Islet precursor cell (in vitro differentiated cells): Measurements from ENCODE around the gene TNFRSF18.
A peak's percentile ranks its signal among the peaks of the same experiment; 100 is the strongest.
"Not testable (repeated sequence)": the region's sequence is repeated elsewhere in the genome, so short reads cannot be mapped to it uniquely, and the experiment has no call there.

ENCODE experiments used
- DNase-seq: peaks from one replicate; pipeline ENCODE4 v3.0.0-alpha.2; 2018

Gene TNFRSF18

DNA sequence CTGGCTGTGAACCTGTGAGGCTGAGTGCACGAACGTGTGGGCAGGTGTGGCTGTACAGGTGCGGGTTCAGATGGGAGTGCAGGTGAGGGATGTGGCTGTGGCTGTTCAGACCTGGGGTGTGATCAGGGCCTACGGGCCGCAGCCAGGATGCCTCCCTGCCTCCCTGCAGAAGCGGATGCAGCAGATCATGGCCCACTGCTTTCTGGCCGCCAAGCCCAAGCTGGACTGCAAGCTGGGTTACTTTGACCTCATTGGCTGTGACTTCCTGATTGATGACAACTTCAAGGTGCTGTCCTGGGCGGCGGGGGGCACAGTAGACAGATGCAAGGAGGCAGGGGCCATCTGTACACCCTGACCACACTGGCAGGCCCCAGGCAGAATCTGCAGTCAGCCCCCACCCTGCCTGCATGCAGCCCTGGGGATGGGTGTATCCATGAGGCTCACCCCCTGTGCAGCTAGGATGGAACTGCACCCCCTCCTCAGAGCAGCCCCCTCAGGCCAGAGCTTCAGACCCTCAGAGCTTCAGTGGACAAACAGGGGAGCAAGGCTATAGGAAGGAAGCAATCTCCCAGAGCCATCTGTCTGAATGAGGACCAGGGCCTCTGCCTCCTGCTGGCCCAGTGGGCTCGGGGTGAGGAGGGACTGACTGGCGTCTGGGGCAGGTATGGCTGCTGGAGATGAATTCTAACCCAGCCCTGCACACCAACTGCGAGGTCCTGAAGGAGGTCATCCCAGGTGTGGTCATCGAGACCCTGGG, 9.8 kb downstream of the TNFRSF18 start:
- DNase-seq = no peak

DNA sequence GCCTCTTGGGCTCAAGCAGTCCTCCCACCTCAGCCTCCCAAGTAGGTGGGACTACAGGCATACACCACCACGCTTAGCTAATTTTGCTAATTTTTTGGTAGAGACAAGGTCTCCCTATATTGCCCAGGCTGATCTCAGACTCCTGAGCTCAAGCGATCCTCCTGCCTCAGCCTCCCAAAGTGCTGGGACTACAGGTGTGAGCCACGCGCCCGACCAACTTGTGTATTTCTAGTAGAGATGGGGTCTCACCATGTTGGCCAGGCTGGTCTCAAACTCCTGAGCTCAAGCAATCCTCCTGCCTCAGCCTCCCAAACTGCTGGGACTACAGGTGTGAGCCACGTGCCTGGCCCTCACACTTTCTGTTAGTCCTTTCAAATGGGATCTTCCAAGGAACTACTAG, 10.7 kb downstream of the TNFRSF18 start:
- not testable (repeated sequence) for DNase-seq

DNA sequence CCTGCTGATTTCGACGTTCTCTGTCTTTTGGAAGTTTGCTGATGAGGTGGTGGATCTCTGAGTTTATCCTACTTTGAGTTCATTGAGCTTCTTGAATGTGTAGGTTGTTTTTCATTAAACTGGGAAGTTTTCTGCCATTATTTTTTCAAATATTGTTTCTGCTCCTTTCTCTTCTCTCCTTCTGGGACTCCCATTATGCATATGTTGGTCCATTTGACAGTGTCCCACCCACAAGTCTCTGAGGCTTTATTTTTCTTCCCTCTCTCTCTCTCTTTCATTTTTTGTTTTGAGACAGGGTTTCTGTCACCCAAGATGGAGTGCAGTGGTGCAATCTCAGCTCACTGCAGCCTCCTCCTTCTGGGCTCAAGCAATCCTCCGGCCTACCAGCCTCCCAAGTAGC, 11.7 kb downstream of the TNFRSF18 start:
- no peak for DNase-seq

DNA sequence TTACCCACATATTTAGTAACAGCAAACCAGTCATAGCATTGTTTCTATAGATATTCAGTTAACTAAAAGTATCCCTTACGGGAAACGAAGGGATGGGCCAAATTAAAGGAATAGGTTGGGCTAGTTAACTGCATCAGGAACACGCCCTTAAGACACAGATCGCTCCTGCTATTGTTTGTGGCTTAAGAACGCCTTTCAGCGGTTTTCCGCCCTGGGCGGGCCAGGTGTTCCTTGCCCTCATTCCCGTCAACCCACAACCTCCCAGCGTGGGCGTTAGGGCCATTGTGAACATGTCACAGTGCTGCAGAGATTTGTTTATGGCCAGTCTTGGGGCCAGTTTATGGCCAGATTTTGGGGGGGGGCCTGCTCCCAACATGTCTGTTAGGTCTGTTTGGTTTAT, 14.7 kb downstream of the TNFRSF18 start:
- no peak for DNase-seq

DNA sequence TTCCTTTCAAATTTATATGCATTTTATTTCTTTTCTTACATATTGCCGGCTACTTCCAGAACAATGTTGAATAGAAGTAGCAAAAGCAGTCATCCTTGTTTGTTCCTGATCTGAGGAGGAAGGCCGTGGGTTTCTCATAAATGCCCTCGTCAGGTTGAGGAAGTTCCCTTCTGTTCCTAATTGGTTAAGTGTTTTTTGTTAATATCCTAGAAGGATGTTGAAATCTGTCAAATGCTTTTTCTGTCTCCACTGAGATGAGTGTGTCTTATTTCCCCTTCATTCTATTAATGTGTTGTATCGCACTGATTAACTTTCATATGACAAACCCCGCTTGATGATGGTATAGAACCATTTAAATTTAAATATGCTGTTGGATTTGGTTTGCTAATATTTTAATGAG, 17.3 kb downstream of the TNFRSF18 start:
- no peak for DNase-seq

DNA sequence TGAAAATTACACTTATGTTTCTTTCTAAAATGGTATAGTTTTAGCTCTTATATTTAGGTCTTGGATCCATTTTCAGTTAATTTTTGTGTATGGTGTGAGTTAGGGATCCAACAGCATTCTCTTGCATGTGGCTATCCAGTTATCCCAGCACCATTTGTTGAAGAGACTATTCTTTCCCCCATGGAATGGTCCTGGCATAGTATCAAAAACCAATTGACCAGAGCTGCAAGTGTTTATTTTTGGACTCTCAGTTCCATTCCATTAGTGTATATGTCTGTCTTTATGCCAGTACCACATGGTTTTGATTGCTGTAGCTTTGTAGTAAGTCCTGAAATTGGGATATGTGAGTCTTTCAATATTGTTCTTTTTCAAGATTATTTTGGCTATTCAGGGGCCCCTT, 18.5 kb downstream of the TNFRSF18 start:
- DNase-seq = no peak

DNA sequence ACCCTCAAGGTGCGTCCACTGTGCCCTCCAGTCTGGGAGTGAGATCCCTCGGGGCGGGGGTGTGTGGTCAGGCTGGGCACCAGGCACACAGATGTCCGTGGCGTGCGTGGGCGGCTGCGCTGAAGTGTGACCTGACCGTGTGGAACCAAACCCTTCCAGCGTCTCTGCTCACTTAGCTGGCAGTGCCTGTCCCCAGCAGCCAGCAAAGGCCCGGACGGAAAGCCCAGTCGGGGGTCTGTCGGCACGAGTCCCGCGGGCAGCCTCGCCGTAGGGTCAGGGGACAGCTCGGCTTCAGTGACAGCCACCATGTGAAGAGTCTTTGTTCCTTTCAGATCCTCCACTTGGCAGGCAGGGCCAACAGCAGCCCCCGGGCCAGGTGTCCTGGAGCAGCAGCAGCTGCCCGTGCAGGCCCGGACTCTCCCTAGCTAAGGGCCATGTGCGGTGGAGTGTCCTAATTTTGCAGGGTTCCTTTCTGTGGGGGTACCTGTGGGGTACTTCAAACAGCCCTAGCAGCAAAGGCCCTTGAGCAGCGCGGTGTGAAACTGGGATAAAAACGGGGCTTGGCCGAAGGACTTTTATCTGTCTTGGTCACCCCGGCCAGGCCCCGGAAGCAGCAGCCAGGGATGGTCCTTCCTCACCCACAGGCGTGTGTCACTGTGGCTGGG, 21.2 kb downstream of the TNFRSF18 start:
- no peak for DNase-seq

DNA sequence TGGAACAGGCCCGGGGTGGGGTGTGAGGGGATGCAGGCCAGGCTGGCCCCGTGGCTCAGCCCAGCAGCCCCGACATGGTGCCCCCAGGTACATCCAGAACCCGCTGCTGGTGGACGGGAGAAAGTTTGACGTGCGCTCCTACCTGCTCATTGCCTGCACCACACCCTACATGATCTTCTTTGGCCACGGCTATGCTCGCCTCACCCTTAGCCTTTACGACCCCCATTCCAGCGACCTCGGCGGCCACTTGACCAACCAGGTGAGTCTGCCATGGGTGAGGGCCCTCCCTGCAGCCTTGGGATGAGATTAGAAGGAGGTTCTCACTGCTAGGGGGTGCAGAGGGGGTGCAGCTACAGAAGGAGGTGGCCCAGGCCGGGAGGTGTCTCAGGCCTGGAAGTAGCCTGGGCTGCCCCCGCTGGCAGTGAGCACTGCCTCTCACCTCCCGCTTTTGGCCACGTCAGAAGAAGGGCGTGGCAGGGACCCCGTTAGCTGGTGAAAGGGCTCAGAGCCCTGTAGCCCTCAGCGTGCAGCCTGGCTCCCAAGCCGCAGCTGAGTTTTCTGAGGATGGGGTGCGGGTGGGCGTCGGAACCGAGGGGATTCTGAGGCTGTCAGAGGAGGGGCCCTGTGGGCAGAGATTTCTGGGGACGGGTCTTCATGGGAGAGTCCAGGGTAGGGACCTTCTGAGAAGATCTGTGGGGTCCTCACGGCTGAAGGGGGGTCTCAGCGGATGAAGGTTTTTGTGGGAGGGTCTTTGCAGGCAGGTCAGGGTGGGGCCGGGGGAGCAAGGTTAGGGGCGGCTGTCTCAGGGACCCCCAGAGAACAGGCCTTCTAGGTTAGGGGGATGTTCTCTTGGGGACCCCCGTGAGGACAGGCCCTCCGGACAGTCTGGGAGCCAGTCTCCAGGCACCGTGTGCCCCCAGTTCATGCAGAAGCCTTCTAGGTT, 22.3 kb downstream of the TNFRSF18 start:
- DNase-seq = no peak

DNA sequence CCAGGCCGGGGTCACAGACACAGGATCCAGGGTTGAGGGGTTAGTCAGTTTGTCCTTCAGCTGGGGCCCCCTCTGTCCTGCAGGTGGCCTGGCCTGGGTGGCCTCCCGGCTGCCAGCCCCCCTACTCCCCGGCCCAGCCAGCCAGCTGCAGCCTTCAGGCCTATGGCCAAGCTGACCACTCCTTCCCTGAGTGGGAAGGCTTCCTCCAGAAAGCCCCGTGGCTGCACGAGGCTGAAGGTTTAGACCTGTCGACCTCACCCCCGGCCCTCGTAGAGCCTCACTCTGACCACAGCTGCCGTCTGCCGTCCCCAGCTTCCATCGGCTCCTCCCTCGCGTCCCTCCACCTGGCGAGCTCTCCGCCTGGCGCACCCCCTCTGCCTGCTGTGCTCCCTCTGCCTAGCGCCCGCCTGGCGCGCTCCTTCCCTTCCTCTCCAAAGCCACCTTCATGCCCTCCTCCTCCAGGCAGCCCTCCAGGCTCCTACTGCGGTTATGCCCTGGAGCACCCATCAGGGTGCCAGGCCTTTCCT, 23.1 kb downstream of the TNFRSF18 start:
- DNase-seq = no peak

DNA sequence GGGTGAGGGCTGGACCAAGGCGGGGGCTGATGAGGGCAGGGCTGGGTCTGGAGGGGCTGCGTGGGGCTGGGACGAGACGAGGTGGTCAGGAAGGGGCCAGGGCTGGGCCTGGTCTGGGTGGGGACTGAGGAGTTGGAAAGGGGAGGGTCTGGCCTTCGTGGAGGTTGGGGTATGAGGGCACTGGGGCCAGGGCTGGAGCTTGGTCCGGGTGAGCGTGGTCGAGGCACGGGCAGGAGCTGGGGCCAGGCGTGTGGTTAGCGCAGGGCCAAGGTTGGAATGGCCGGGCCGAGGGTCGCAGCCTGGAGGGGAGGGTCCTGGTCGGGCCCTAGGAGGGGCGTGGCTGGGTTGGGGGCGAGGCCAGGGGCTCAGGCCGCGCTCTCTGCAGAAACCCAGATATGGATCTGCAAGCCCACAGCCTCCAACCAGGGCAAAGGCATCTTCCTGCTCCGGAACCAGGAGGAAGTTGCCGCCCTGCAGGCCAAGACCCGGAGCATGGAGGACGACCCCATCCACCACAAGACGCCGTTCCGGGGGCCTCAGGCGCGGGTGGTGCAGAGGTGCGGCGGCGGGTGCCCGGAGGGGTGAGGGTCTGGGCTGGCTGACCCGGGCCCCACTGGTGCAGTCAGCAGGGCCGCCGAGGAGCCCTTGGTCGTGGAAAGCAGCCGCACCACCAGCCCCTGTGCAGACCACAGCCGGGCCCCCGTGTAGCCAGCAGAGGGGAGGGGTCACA, 23.7 kb downstream of the TNFRSF18 start:
- DNase-seq = no peak

DNA sequence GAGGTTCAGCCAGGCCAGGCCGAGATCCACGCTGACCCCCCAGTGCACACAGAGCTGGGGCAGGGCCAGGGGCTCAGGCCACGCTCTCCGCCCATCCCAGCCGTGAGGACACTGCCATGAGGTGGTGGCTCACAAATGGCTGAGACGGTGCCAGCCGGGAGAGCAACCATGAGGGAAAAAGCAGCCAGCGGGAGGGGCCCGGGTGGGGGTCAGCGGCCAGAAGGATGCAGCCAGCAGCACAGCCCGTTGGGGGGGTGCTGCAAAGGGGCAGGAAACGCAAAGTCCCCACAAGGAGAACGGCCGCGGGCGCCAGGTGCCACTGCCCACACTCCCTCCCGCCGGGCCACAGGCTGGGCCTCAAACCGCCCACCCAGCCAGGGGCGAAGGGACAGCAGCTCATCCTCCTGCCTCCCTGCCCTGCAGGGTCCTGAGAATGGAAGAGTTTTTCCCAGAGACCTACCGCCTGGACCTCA, 24.4 kb downstream of the TNFRSF18 start:
- DNase-seq = no peak

DNA sequence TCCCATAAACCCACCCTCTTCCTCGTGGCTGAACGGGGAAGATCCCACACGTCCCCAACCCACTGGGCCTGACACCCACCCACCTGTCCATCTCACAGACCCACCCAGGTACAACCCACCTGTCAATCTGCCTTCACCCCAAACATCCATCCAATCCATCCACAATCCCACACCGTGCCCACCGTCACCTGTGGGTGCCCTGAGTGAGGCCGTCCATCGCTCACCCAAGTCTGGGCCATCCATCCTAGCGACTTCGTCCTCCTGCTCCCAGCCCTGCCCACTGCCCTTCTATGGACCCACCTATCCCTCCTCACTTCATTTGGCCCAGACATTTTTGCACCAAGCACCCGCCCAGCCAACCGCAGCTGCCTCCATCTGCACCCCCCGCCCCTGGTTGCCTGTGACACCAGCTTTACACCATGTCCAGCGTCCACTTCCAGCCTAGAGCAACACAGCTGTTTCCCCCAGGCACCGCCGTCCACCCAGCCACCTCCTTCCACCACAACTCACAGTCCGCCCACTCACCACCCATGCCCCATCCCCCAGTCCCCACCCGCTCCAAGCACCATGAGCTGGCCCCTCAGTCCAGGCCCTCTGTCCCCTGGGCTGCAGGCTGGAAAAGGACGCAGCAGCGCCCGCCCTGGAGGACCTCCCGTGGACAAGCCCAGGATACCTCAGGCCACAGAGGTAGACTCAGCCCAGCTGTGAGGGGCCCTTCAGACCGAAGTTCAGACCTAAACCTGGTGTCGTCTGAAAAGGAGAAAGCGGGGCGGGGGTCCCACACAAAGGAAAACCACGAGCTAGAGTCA, 25.1 kb downstream of the TNFRSF18 start:
- DNase-seq = no peak

DNA sequence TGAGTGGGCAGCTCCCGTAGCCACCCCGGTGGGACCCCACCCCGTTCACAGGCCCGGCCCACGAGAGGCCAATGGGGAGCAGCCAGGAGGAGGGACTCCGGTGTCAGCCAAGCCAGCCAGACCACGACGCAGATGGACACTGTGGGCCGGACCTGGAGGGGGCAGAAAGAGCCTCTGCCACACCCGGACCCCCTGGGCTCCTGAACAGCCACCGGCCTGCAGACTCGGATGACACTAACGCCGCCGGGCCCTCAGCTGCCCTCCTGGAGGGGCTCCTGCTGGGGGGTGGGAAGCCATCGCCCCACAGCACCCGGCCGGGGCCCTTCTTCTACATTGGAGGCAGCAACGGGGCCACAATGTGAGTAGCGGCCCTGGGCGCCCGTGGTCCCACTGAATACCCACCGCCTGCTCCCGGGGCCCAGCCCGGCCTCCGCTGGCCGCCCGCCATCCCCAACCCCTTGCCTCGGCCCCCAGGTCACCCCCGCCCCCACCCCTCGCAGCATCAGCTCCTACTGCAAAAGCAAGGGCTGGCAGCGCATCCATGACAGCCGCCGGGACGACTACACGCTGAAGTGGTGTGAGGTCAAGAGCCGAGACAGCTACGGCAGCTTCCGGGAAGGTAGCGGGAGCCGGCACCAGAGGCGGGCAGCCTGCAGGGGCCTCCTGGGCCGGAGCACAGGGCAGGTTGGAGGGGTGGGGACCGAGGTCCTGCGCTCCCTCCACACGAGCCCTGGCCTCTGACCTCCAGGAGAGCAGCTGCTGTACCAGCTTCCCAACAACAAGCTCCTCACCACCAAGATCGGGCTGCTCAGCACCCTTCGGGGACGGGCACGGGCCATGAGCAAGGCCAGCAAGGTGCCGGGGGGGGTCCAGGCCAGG, 26.2 kb downstream of the TNFRSF18 start:
- no peak for DNase-seq

DNA sequence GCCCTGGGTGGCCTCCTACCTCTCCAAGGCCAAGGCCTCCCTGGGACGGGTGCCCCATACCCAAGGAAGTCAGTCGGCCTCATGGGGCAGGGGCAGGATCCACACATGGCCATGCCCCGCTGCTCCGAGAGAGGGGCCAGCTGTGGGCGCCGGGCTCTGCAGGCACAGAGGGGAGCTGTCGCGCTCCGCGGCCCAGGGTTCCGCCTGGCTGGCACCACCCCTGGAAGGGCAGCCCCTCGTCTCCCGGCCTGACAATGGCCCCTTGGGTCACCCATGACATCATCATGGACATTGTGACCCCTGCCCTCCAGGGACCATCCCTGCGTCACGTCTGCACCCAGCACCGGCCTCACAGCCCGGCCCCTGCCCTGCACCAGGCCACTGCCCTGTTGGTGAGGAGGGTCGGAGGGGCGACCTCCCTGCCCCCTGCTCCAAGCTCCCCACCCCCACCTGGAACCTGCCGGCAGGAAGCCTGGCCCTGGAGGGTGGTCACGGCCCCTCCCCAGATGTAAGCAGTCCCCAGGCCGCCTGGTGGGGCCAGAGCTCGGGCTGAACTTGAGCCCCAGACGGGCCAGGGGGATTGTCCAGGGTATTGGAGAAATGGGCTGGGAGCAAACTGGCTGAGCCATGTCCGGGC, 26.9 kb downstream of the TNFRSF18 start:
- no peak for DNase-seq

DNA sequence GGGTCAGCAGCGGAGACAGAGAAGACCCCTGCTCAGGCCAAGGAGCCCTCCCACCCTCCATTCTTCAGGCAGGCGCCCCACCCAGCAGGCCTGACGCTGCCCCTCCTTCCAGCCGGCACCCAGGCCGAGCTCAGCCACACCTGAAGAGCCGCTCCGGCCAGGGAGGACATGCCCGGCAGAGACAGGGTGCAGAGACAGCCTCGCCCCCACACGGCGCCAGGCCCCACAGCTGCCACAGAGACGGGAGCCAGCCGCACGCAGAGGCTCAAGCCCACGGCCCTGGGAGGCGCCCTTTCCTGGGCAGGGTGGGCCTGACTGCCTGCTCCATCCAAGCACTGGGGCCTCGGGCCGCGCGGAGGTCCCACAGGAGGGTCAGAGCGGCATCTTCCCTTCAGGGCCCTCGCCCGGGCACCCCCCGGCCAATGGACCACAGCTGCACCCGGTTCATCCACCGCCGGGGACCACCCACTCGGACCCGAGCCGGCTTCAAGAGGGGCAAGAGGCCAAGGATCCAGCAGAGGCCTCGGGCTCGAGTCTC, 27.5 kb downstream of the TNFRSF18 start:
- peak; percentile 50 for DNase-seq

DNA sequence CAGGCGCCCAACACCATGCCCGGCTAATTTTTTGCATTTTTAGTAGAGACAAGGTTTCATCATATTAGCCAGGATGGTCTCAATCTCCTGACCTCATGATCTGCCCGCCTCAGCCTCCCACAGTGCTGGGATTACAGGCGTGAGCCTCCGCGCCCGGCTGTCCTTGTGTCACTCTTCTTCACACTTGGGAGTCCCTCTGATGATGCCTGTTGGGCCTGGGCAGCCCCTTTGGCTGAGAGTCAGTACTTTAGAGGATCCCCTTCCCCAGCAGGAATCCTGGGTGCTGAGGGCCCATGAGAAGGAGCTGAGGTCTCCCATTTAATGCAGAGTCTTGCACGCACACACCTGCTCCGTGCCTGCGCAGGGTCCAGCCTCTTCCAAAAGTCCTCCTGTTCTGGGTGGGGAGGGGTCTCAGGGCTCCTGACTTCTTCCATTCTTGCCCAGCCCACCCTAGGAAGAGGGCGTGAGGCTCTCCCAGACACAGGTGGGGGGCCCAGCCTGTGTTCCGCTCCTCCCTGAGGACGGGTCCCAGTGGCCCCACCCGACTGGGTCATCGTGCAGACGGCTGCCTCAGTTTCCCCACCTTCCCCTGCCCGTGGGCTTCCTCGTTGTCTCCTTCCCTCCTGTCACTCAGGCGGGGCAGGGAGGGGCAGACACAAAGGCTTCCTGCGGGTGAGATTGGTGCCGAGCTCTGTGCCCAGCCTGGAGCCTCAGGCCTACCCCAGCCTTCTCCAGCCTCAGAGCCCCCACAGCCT, 28.8 kb downstream of the TNFRSF18 start:
- no peak for DNase-seq

DNA sequence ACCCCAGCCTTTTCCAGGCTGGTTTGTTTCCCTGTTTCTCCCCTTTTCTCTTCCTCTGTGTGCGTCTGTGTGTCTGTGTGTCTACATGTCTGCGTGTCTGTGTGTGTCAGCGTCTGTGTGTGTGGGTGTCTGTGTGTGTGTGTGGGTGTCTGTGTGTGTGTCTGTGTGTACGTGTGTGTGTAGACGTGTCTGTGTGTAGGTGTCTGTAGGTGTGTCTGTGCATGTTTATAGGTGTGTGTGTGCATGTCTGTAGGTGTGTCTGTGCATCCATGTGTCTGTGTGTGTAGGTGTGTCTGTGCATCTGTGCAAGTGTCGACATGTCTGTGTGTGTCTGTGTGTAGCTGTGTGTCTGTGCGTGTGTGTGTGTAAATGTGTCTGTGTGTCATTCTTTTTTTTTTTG, 29.5 kb downstream of the TNFRSF18 start:
- DNase-seq = no peak

DNA sequence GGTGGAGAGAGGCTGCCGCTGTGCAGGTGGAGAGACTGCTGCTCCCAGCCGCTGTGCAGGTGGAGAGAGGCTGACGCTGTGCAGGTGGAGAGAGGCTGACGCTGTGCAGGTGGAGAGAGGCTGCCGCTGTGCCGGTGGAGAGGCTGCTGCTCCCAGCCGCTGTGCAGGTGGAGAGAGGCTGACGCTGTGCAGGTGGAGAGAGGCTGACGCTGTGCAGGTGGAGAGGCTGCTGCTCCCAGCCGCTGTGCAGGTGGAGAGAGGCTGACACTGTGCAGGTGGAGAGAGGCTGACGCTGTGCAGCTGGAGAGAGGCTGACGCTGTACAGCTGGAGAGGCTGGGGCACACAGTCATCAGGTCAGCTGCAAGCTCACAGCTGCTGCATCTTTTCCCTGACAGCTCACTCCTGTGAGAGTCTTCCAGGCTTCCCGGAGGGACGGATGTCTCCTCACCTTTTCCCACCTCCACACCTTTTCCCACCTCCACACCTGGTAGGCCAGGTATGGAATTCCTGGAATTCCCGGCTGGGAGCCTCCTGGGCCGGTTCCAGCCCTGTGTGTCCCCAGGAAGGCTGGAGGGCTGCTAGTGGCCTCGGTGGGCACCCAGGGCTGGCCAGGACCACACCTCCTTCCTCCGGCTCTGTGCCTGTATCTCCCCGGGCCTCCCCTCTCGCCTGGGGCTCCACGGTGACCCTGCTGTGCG, 30.2 kb downstream of the TNFRSF18 start:
- DNase-seq = peak; percentile 79
